ENCODE results near the gene NLRP9.

- TF ChIP-seq CTCF (IDR thresholded peaks at IDR 0.05) (peak in 1 of 3 experiments; percentile 36), POLR2A (IDR thresholded peaks at IDR 0.05) (no peak)
Observed at GRCh38 chr19:55676383-55676782, 61.8 kb downstream of the NLRP9 start.

Data from testis (tissue), 2 donors.